ENCODE results near the gene MAGEA9.
"Not testable (repeated sequence)": the region's sequence is repeated elsewhere in the genome, so short reads cannot be mapped to it uniquely, and the experiment has no call there.

MAGEA9 gene

DNA sequence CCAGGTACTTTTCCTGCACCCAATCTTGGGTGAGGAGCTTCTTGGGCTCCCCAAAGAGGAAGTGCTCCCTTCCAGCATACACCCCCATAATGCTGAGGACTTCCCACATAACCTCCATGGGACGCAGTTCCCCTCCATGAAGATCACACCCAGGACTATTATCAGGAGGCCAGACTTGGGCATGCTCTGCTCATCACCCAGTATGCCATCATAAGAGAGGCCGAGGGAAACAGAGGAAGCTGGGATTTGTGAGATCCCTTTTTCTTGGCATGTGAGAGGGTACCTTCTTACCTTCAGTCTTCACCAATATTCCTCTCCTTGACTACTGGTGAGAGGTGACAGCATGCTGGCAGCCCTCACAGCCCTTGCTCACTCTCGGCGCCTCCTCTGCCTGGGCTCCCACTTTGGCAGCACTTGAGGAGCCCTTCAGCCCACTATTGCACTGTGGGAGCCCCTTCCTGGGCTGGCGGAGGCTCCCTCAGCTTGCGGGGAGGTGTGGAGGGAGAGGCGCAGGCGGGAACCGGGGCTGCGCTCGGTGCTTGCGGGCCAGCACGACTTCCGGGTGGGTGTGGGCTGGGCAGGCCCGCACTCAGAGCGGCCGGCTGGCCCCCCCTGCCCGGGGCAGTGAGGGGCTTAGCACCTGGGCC, 23.5 kb upstream of the MAGEA9 start:
- Histone ChIP-seq H3K27me3 (ENCODE audit: insufficient read depth, low read length, poor library complexity) (peaks cover 3% of the 10 kb centered on the region), H2AFZ (ENCODE audit: low read depth, low read length) (no peak overlapping the region), H3K27ac (ENCODE audit: low read length) (no peak overlapping the region), H3K36me3 (ENCODE audit: insufficient read depth, low read length) (no peaks in the 10 kb centered on the region), H3K4me3 (ENCODE audit: low read depth in 1 of 2, low read length in 2 of 2) (no peak overlapping the region), H3K79me2 (ENCODE audit: insufficient read depth, low read length) (no peaks in the 10 kb centered on the region), H3K9me3 (ENCODE audit: insufficient read depth, low read length, severe bottlenecking) (no peaks in the 10 kb centered on the region), H3K4me2 (ENCODE audit: insufficient read depth, low read length) (no peak overlapping the region), H3K4me1 (ENCODE audit: insufficient read depth, low read length) (no peaks in the 10 kb centered on the region), H3K9ac (ENCODE audit: low read depth, low read length) (no peak overlapping the region), H4K20me1 (ENCODE audit: insufficient read depth, low read length) (no peaks in the 10 kb centered on the region)
- DNase-seq, result no peak
- no peak for ATAC-seq (ENCODE audit: insufficient read depth, low read depth)
- no peak for TF ChIP-seq EZH2 (IDR thresholded peaks at IDR 0.05; ENCODE audit: borderline replicate concordance, low read depth, low read length, severe bottlenecking)
- TF ChIP-seq, protein P1, sequence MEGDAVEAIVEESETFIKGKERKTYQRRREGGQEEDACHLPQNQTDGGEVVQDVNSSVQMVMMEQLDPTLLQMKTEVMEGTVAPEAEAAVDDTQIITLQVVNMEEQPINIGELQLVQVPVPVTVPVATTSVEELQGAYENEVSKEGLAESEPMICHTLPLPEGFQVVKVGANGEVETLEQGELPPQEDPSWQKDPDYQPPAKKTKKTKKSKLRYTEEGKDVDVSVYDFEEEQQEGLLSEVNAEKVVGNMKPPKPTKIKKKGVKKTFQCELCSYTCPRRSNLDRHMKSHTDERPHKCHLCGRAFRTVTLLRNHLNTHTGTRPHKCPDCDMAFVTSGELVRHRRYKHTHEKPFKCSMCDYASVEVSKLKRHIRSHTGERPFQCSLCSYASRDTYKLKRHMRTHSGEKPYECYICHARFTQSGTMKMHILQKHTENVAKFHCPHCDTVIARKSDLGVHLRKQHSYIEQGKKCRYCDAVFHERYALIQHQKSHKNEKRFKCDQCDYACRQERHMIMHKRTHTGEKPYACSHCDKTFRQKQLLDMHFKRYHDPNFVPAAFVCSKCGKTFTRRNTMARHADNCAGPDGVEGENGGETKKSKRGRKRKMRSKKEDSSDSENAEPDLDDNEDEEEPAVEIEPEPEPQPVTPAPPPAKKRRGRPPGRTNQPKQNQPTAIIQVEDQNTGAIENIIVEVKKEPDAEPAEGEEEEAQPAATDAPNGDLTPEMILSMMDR (IDR thresholded peaks at IDR 0.05; ENCODE audit: borderline replicate concordance, extremely low read depth, low read length, poor library complexity, severe bottlenecking), result no peak

DNA sequence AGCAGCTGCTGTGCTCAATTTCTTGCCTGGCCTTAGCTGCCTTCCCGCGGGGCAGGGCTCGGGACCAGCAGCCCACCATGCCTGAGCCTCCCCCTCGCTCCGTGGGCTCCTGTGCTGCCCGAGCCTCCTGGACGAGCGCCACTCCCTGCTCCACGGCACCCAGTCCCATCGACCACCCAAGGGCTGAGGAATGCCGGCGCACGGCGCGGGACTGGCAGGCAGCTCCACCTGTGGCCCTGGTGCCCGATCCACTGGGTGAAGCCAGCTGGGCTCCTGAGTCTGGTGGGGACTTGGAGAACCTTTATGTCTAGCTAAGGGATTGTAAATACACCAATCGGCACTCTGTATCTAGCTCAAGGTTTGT, 23.0 kb upstream of the MAGEA9 start:
- H3K4me2 ChIP-seq (ENCODE audit: insufficient read depth, low read length); H3K4me3 ChIP-seq (ENCODE audit: low read depth in 1 of 2, low read length in 2 of 2); H3K4me1 ChIP-seq (ENCODE audit: insufficient read depth, low read length); H3K79me2 ChIP-seq (ENCODE audit: insufficient read depth, low read length); H2AFZ ChIP-seq (ENCODE audit: low read depth, low read length); H3K9ac ChIP-seq (ENCODE audit: low read depth, low read length); H3K9me3 ChIP-seq (ENCODE audit: insufficient read depth, low read length, severe bottlenecking); DNase-seq; ATAC-seq (ENCODE audit: insufficient read depth, low read depth); H3K27ac ChIP-seq (ENCODE audit: low read length); H3K27me3 ChIP-seq (ENCODE audit: insufficient read depth, low read length, poor library complexity); H3K36me3 ChIP-seq (ENCODE audit: insufficient read depth, low read length); H4K20me1 ChIP-seq (ENCODE audit: insufficient read depth, low read length): not testable (repeated sequence)

DNA sequence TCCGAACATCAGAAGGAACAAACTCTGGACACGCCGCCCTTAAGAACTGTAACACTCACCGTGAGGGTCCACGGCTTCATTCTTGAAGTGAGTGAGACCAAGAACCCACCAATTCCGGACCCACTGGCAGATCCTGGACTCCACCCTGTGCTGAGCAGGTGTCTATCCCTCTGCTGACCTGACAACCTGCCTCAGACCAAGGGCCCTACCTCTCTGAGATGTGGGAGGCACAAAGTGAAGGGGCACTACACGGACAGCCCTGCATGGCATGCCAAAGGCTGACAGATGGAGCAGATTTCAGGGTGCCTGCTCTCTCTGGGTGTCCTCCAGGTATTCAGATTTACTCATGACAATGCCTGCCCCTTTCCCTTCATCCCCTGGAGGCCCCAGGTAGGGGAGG, 21.9 kb upstream of the MAGEA9 start:
- no peak overlapping the region for H3K27ac ChIP-seq (ENCODE audit: low read length)
- H3K27me3 ChIP-seq (ENCODE audit: insufficient read depth, low read length, poor library complexity), result peaks cover 3% of the 10 kb centered on the region
- no peak for TF ChIP-seq EZH2 (IDR thresholded peaks at IDR 0.05; ENCODE audit: borderline replicate concordance, low read depth, low read length, severe bottlenecking)
- TF ChIP-seq, protein P1 (IDR thresholded peaks at IDR 0.05; ENCODE audit: borderline replicate concordance, extremely low read depth, low read length, poor library complexity, severe bottlenecking), result no peak
- H3K4me2 ChIP-seq (ENCODE audit: insufficient read depth, low read length), result no peak overlapping the region
- no peak for DNase-seq
- H2AFZ ChIP-seq (ENCODE audit: low read depth, low read length), result no peak overlapping the region
- no peaks in the 10 kb centered on the region for H3K79me2 ChIP-seq (ENCODE audit: insufficient read depth, low read length)
- H3K4me1 ChIP-seq (ENCODE audit: insufficient read depth, low read length), result no peaks in the 10 kb centered on the region
- H3K36me3 ChIP-seq (ENCODE audit: insufficient read depth, low read length), result no peaks in the 10 kb centered on the region
- H3K4me3 ChIP-seq (ENCODE audit: low read depth in 1 of 2, low read length in 2 of 2), result no peak overlapping the region
- no peak overlapping the region for H3K9ac ChIP-seq (ENCODE audit: low read depth, low read length)
- no peaks in the 10 kb centered on the region for H4K20me1 ChIP-seq (ENCODE audit: insufficient read depth, low read length)
- no peaks in the 10 kb centered on the region for H3K9me3 ChIP-seq (ENCODE audit: insufficient read depth, low read length, severe bottlenecking)
- ATAC-seq (ENCODE audit: insufficient read depth, low read depth), result no peak

- Histone ChIP-seq H3K4me2 (ENCODE audit: insufficient read depth, low read length) (no peak overlapping the region), H3K79me2 (ENCODE audit: insufficient read depth, low read length) (no peaks in the 10 kb centered on the region), H3K27ac (ENCODE audit: low read length) (no peak overlapping the region), H3K9me3 (ENCODE audit: insufficient read depth, low read length, severe bottlenecking) (no peaks in the 10 kb centered on the region), H3K36me3 (ENCODE audit: insufficient read depth, low read length) (no peaks in the 10 kb centered on the region), H2AFZ (ENCODE audit: low read depth, low read length) (no peak overlapping the region), H3K4me1 (ENCODE audit: insufficient read depth, low read length) (no peaks in the 10 kb centered on the region), H3K27me3 (ENCODE audit: insufficient read depth, low read length, poor library complexity) (no peaks in the 10 kb centered on the region), H4K20me1 (ENCODE audit: insufficient read depth, low read length) (no peaks in the 10 kb centered on the region), H3K4me3 (ENCODE audit: low read depth in 1 of 2, low read length in 2 of 2) (no peak overlapping the region), H3K9ac (ENCODE audit: low read depth, low read length) (no peak overlapping the region)
- no peak for DNase-seq
- TF ChIP-seq EZH2 (IDR thresholded peaks at IDR 0.05; ENCODE audit: borderline replicate concordance, low read depth, low read length, severe bottlenecking), result no peak
- TF ChIP-seq, protein P1 (IDR thresholded peaks at IDR 0.05; ENCODE audit: borderline replicate concordance, extremely low read depth, low read length, poor library complexity, severe bottlenecking), result no peak
- ATAC-seq (ENCODE audit: insufficient read depth, low read depth), result no peak
Measured at GRCh38 chrX:149760965-149761364, 20.8 kb upstream of the MAGEA9 start.

GRCh38 chrX:149761858-149762674, 19.7 kb upstream of the MAGEA9 start:
- H3K4me3 ChIP-seq (ENCODE audit: low read depth in 1 of 2, low read length in 2 of 2); H3K36me3 ChIP-seq (ENCODE audit: insufficient read depth, low read length); H4K20me1 ChIP-seq (ENCODE audit: insufficient read depth, low read length); H3K27me3 ChIP-seq (ENCODE audit: insufficient read depth, low read length, poor library complexity); H3K27ac ChIP-seq (ENCODE audit: low read length); H3K4me2 ChIP-seq (ENCODE audit: insufficient read depth, low read length); H3K4me1 ChIP-seq (ENCODE audit: insufficient read depth, low read length); ATAC-seq (ENCODE audit: insufficient read depth, low read depth); H3K9me3 ChIP-seq (ENCODE audit: insufficient read depth, low read length, severe bottlenecking); H3K9ac ChIP-seq (ENCODE audit: low read depth, low read length); H3K79me2 ChIP-seq (ENCODE audit: insufficient read depth, low read length); DNase-seq; H2AFZ ChIP-seq (ENCODE audit: low read depth, low read length): not testable (repeated sequence)

Measured in DND-41 (cell line).